A673 (cell line): Measurements from ENCODE around the gene RPL28.

Experiments
- CTCF ChIP-seq: fragments of 300-800, 200-600 bp; sonication (generic); conservative IDR thresholded peaks from 2 replicates; pipeline ENCODE4 v1.5.1; 2017; ENCODE audit warnings: low read depth, mild to moderate bottlenecking, antibody characterized with exemption, low read length, moderate library complexity, mixed read lengths
- EZH2 ChIP-seq: fragments of 200-600 bp; sonication (generic); IDR thresholded peaks from 2 replicates; pipeline ENCODE4 v1.6.1; 2017; ENCODE audit warnings: borderline replicate concordance, low read depth, mild to moderate bottlenecking, mixed read lengths, antibody characterized with exemption, low read length; ENCODE audit not compliant: poor library complexity, severe bottlenecking

DNA sequence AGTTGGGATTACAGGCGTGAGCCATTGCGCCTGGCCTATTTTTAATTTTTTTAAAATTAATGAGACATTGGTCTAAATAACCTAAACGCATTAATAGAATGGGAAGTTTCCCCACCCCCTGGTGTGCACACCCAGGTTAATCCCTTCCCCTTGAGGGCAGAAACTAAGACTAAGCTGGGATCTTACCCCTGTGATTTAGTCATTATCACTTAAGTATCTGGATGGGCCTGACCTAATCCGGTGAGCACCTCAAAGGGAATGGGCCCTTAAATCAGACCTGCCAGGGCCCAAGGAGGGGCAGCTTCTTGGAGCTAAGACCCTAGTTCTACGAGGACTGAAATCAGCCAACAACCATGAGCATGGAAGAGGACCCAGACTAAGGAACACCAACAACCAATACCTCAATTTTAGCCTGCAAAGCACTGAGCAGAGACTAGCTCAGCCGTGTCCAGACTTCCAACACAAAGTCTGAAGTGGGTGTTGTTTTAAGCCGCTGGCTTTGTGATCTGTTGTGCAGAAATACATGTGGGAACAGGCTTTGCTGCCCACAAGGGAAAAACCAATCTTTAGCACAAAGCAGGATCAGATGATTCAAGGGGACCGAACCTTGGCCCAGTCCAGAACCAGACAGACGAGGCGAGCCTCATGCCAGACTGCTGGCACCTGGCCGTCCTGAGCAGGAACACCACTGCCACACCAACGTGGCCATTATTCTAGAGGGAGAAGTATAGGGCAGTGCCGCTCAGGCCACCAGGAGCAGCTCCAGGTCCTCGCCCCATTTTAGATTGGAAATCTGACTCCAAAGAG lies 14.8 kb downstream of the RPL28 start:
- no peak for TF ChIP-seq CTCF
- TF ChIP-seq EZH2, result no peak
